GM12878 (cell line): ENCODE data around the gene S100A6. TPM values are rescaled to one million over a fixed set of nuclear protein-coding genes. Genes with fewer than 3 reads are reported as not detected.

Source experiments
- ATAC-seq: fragments of 200-7000 bp; cut with Tn5 transposase; 3 replicates; pipeline ENCODE4 v1.9.1; 2020; ENCODE audit warnings: mild to moderate bottlenecking, moderate library complexity
- BruUV-seq: library from RNA; stranded (reverse); fragments of 400-500 nt; replicated peaks from 2 replicates; lab custom pipeline; 2021; lab: Mats Ljungman, UMichigan
- CTCF ChIA-PET: fragments of 300-600 bp; sonication (Branson Sonifier 250); formaldehyde crosslinking; extraction: SDS; loops from one replicate; lab custom pipeline; 2021; ENCODE audit warnings: inconsistent platforms; lab: Yijun Ruan, JAX
- POLR2A ChIA-PET: fragments of 350-600 bp; formaldehyde crosslinking; extraction: SDS; loops from one replicate; lab custom pipeline; 2021; ENCODE audit warnings: inconsistent platforms; lab: Charles Lee
- RAD21 ChIA-PET: fragments of 300-600 bp; sonication (Branson Sonifier 250); formaldehyde crosslinking; loops from one replicate; lab custom pipeline; 2023; ENCODE audit warnings: antibody characterized with exemption; ENCODE audit not compliant: unreplicated experiment; lab: Charles Lee
- SMC1A ChIA-PET: fragments of 300-600 bp; sonication (Branson Sonifier 250); formaldehyde crosslinking; loops from one replicate; lab custom pipeline; 2023; ENCODE audit not compliant: unreplicated experiment, uncharacterized antibody; lab: Charles Lee
- DNase-seq: peaks from one replicate; pipeline ENCODE4 v3.0.0-alpha.2; 2011; ENCODE audit warnings: low read depth, low spot score
- FAIRE-seq: peaks from 3 replicates; lab custom pipeline; 2011; peaks lifted over from hg19 to GRCh38; lab: Jason Lieb, UNC
- H2AFZ ChIP-seq: 2 replicates; pipeline ENCODE4 v1.6.0; 2011; ENCODE audit warnings: low read depth, low read length, control low read depth; ENCODE audit not compliant: control insufficient read depth
- H3K27ac ChIP-seq: 2 replicates; pipeline ENCODE4 v1.5.1; 2011; ENCODE audit warnings: control low read depth; ENCODE audit not compliant: control insufficient read depth, insufficient read depth
- H3K27me3 ChIP-seq, 2 experiments: replicated peaks in 1 of 2; 2 replicates each; pipeline versions ENCODE4 v1.6.0 to v1.6.1; 2011; ENCODE audit warnings: low read length in 1 of 2; ENCODE audit not compliant: control insufficient read depth in 2 of 2, insufficient read depth in 2 of 2
- H3K36me3 ChIP-seq, 2 experiments: 2 replicates each; pipeline ENCODE4 v1.5.1; 2011; ENCODE audit warnings: low read length in 1 of 2; ENCODE audit not compliant: control insufficient read depth in 2 of 2, insufficient read depth in 2 of 2
- H3K4me1 ChIP-seq: 2 replicates; pipeline ENCODE4 v1.6.1; 2011; ENCODE audit warnings: mild to moderate bottlenecking, low read length, moderate library complexity, mixed read lengths; ENCODE audit not compliant: control insufficient read depth, insufficient read depth
- H3K4me2 ChIP-seq: 2 replicates; pipeline ENCODE4 v1.6.0; 2011; ENCODE audit warnings: control low read depth; ENCODE audit not compliant: control insufficient read depth, insufficient read depth
- H3K4me3 ChIP-seq: fragments of 200-600 bp; sonication (generic); 2 replicates; pipeline ENCODE4 v1.5.1; 2016
- H3K79me2 ChIP-seq: 2 replicates; pipeline ENCODE4 v1.6.0; 2011; ENCODE audit warnings: low read length; ENCODE audit not compliant: control insufficient read depth, insufficient read depth
- H3K9ac ChIP-seq: 2 replicates; pipeline ENCODE4 v1.8.0; 2011; ENCODE audit warnings: low read length, control low read depth, mixed read lengths; ENCODE audit not compliant: control insufficient read depth, insufficient read depth
- H3K9me3 ChIP-seq: replicated peaks from 3 replicates; pipeline ENCODE4 v1.5.1; 2011; ENCODE audit warnings: mild to moderate bottlenecking, low read length; ENCODE audit not compliant: control insufficient read depth, insufficient read depth
- H4K20me1 ChIP-seq: 2 replicates; pipeline ENCODE4 v1.6.0; 2011; ENCODE audit not compliant: control insufficient read depth, insufficient read depth
- CHD1 ChIP-seq: IDR thresholded peaks from 2 replicates; pipeline ENCODE4 v1.6.1; 2012; ENCODE audit warnings: low read depth, low read length, improper control_type of control experiment
- CREM ChIP-seq: IDR thresholded peaks from 2 replicates; pipeline ENCODE4 v1.6.1; 2014; ENCODE audit warnings: antibody characterized with exemption, low read depth
- MEF2B ChIP-seq: fragments of 450-650 bp; IDR thresholded peaks from 2 replicates; pipeline ENCODE4 v1.6.1; 2018; ENCODE audit warnings: mild to moderate bottlenecking, moderate library complexity; ENCODE audit not compliant: partially characterized antibody, poor library complexity, severe bottlenecking
- RFX5 ChIP-seq: IDR thresholded peaks from 2 replicates; pipeline ENCODE4 v1.6.1; 2011; ENCODE audit warnings: low read depth, low read length, improper control_type of control experiment
- WGBS: methylation state at CpG from one replicate; pipeline ENCODE4 v1.1.6; 2016; ENCODE audit warnings: low lambda C conversion rate; ENCODE audit not compliant: insufficient replicate concordance, insufficient coverage; ENCODE audit errors: missing lambda C conversion rate; 5-methylcytosine and 5-hydroxymethylcytosine counted together
- in situ Hi-C: fragments of 300-500 bp; cut with MboI; formaldehyde crosslinking; loops from 9 replicates; pipeline ENCODE4 v1.14.3; 2018; ENCODE audit warnings: mixed read lengths
- intact Hi-C: fragments of 100-400 bp; cut with micrococcal nuclease; formaldehyde crosslinking; loops from one replicate; pipeline ENCODE4 v1.14.2; 2022; ENCODE audit not compliant: unreplicated experiment
- polyA plus RNA-seq, 11 experiments: library from polyadenylated mRNA; depleted of rRNA in 4 of 11; unstranded in 6 of 11; stranded (reverse) in 5 of 11; fragments of >200 nt; fragmentation: Nextera tagmentation in 4 of 11; fragmentation: Illumina TruSeq in 1 of 11; extraction: Ambion mirVana in 4 of 11; extraction: Trizol in 1 of 11; gene quantifications; 1 replicate in 1 of 11; 2 replicates in 10 of 11; pipeline versions ENCODE4 v1.2.1 to v1.2.3, GENCODE V29; 2011 to 2016; ENCODE audit warnings: inconsistent platforms in 2 of 11, missing spikeins in 2 of 11, low read depth in 1 of 11
- total RNA-seq, 4 experiments: library from RNA; depleted of rRNA in 3 of 4; stranded (reverse); fragments of >200 nt in 3 of 4; fragmentation: Illumina TruSeq in 1 of 4; extraction: Trizol in 1 of 4; gene quantifications; 2 replicates each; pipeline versions ENCODE4 v1.2.1 to v1.2.3, GENCODE V29; 2013 to 2021

The S100A6 gene
- total and polyA plus RNA-seq, 10 of the 15 experiments (the other 5 are each of a cell fraction or from before 2014, with no cell fraction given): 7.2 to 121 (median 45.7) TPM

DNA sequence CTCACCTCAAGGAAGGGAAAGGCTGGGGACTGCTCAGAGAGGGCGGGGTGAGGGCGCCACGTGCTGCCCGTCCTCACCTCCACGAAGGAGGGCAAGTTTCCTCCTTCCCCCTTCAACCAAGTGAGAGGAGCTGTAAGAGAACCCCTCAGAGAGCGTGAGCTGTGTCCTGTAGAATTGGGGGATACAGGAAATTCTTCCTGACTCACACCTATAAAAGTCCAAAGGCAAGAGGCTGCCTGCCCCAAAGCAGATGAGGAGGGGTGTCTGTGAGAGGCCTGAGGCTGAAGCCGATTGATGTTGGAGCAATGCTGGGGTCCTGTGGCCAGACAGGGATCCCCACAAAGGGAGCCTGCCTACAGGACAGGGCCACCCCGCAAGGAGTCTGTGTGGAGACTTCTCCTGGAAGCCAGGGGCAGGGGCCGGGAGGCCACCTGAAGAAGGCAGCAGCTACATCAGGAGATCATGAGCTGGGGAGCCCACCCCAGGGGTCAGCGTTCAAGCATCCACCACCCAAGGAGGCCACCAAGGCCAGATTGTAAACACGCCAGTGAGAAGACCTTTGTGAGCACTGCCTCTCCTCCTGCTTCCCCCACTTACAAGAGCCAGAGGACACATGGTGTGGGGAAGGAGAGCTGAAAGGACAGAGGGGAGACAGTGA lies 27.7 kb downstream of the S100A6 start:
- ChIA-PET SMC1A (interaction anchor here (0.9 to 1.0 kb wide), 3 partner anchors 13 to 60 kb away, joined by 3 read pairs; no protein-coding TSS in a partner anchor), CTCF (interaction anchor here (0.9 to 7.3 kb wide), 11 partner anchors 10 to 155 kb away, joined by 3 to 191 read pairs (median 4); partner anchors contain the start of genes S100A13 and S100A4), RAD21 (interaction anchor here (1.2 to 4.5 kb wide), 2 partner anchors 27 to 61 kb away, joined by 3 to 59 read pairs; partner anchors contain the start of gene S100A6), POLR2A (no interaction called here)
- FAIRE-seq (no peak), ATAC-seq (no peak), DNase-seq (no peak)
- no peak for TF ChIP-seq MEF2B
- no peaks in the 10 kb centered on the region for H3K9me3 ChIP-seq
- H3K4me2 ChIP-seq: no peak overlapping the region
- no peak overlapping the region for H2AFZ ChIP-seq
- WGBS: 38% methylated on average over 11 of the region's 11 CpGs
- no peaks in the 10 kb centered on the region for H3K4me1 ChIP-seq
- H3K79me2 ChIP-seq: no peaks in the 10 kb centered on the region
- in situ Hi-C loops (loop anchor here (5.0 to 10.0 kb wide), 2 partner anchors 54 to 487 kb away; partner anchors contain the start of gene RPS27), intact Hi-C loops (no loop called here)
- no peaks in the 10 kb centered on the region for H4K20me1 ChIP-seq
- H3K9ac ChIP-seq: no peak overlapping the region
- no peak overlapping the region for H3K4me3 ChIP-seq
- H3K27ac ChIP-seq: no peak overlapping the region
- BruUV-seq: no TSS peak
- H3K36me3 ChIP-seq: no peaks in the 10 kb centered on the region
- H3K27me3 ChIP-seq: no peaks in the 10 kb centered on the region

DNA sequence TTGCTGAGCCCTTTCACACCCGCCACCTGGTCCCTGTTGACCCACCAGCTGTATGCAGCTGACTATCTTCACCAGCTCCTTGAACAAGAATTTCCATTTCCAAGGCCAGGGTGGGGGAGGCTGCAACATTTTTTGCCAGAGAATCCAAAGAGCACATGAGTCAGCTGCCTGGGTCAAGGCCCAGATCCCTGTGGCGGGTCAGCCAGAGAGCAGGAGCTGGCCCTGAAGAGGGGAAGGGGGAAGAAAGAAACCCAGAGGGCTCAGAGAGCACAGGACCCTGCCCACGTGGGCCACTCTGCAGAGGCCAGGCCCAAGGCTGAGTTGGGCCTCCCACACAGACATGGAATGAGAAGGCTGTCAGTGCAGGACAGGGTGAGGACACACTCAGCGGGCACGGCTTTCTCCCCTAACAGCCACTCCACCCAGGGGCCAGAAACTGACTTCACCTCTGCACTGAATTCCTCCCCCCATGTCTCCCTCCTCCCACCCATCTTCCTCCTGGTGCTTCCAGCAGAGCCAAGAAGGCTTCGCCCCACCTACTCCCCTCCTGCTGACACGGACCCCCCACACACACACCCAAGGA lies 28.9 kb downstream of the S100A6 start:
- intact Hi-C loops: no loop called here

More for the DNA sequence above, 28.9 kb downstream of the S100A6 start:
- Histone ChIP-seq H3K4me1 (no peaks in the 10 kb centered on the region), H3K79me2 (no peaks in the 10 kb centered on the region), H4K20me1 (no peaks in the 10 kb centered on the region), H3K4me3 (no peak overlapping the region), H3K9me3 (no peaks in the 10 kb centered on the region), H3K27me3 (no peaks in the 10 kb centered on the region), H3K27ac (no peak overlapping the region), H3K4me2 (no peak overlapping the region), H2AFZ (no peak overlapping the region), H3K9ac (no peak overlapping the region), H3K36me3 (no peaks in the 10 kb centered on the region)
- no peak for TF ChIP-seq RFX5
- no peak for TF ChIP-seq CREM
- no peak for TF ChIP-seq CHD1
- ATAC-seq (no peak), FAIRE-seq (no peak), DNase-seq (no peak)
- ChIA-PET RAD21 (interaction anchor here (1.2 kb wide), 1 partner anchor 28 kb away, joined by 3 read pairs; the partner anchor contains the start of gene S100A6), SMC1A (interaction anchor here (1.0 kb wide), 2 partner anchors 14 to 61 kb away, joined by 3 read pairs; no protein-coding TSS in a partner anchor), CTCF (interaction anchor here (0.5 to 7.3 kb wide), 8 partner anchors 9 to 173 kb away, joined by 3 to 191 read pairs (median 3); partner anchors contain the start of gene S100A13), POLR2A (no interaction called here)
- 32% methylated on average over 6 of the region's 7 CpGs for WGBS
- BruUV-seq: no TSS peak
- in situ Hi-C loops: loop anchor here (5.0 to 10.0 kb wide), 2 partner anchors 55 to 488 kb away; partner anchors contain the start of gene RPS27
